ENCODE measurements around the gene FAM13B. TPM values are rescaled to one million over a fixed set of nuclear protein-coding genes. Genes with fewer than 3 reads are reported as not detected.
"Not testable (repeated sequence)": the region's sequence is repeated elsewhere in the genome, so short reads cannot be mapped to it uniquely, and the experiment has no call there.

The FAM13B gene
- total RNA-seq, 1 donor from 2014 or later = 43.6 TPM

DNA sequence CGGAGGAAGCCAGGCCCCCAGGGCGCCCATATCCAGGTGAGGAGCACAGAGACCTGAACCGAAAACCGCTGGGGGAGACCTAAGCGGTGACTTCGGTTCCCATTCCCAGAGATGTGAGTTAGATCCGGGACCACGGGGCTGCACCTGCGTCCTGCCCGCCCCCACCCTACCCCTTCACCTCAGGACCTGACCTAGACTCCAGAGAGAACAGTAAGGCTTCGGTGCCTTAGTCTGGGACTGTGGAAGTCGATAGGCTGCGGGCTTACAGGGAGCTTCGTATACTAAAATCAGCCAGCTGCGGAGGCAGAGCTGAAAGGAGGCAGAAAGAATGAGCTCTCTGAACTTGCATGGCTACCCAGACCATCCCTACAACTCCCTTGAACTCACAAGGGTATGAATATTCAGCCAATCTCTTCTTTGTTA lies 518 bp upstream of the FAM13B start:
- peak overlapping the region; percentile 96 for H3K27ac Mint-ChIP-seq (ENCODE audit: unreplicated experiment)
- no peaks in the 10 kb centered on the region for H3K9me3 Mint-ChIP-seq (ENCODE audit: low read depth)
- DNase-seq (ENCODE audit: low spot score) = no peak
- peak overlapping the region; percentile 96 for H3K4me3 Mint-ChIP-seq (ENCODE audit: unreplicated experiment)
- no peaks in the 10 kb centered on the region for H3K36me3 Mint-ChIP-seq (ENCODE audit: low read depth)
- peaks cover 54% of the 10 kb centered on the region for H3K4me1 Mint-ChIP-seq (ENCODE audit: low read depth)
- TF ChIP-seq CTCF (IDR thresholded peaks at IDR 0.05) = no peak
- no peaks in the 10 kb centered on the region for H3K27me3 Mint-ChIP-seq (ENCODE audit: low read depth)

DNA sequence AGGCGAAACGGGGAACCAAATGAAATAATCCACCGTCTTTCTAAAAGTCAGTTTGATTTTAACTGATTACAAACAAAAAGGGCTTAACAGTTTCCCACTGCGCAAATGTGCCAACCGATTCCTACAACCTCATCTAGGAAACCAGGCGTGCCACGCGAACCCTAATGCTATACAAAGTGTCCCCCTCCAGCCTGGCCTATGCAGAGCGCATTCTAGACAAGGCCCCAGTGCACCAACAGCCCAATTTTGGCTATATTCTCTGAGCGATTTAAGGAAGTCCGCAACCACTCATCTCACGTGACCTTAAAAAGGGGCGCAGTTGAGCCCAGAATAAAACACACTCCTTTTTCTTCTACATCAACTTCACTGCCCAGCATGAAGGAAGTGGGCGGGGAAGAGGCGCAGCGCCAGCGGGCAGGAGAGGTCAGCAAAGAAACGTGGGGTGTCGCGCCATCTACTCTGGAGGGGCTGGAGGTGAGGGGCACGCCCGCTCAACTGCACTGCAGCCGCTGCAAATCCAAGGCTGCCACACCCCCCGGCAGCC lies 779 bp downstream of the FAM13B start:
- no peaks in the 10 kb centered on the region for H3K27me3 Mint-ChIP-seq (ENCODE audit: low read depth)
- no peak for DNase-seq (ENCODE audit: low spot score)
- H3K9me3 Mint-ChIP-seq (ENCODE audit: low read depth) = no peaks in the 10 kb centered on the region
- H3K4me3 Mint-ChIP-seq (ENCODE audit: unreplicated experiment) = peak overlapping the region; percentile 96
- no peaks in the 10 kb centered on the region for H3K36me3 Mint-ChIP-seq (ENCODE audit: low read depth)
- peaks cover 64% of the 10 kb centered on the region for H3K4me1 Mint-ChIP-seq (ENCODE audit: low read depth)
- peak overlapping the region; percentile 96 for H3K27ac Mint-ChIP-seq (ENCODE audit: unreplicated experiment)
- no peak for TF ChIP-seq CTCF (IDR thresholded peaks at IDR 0.05)

DNA sequence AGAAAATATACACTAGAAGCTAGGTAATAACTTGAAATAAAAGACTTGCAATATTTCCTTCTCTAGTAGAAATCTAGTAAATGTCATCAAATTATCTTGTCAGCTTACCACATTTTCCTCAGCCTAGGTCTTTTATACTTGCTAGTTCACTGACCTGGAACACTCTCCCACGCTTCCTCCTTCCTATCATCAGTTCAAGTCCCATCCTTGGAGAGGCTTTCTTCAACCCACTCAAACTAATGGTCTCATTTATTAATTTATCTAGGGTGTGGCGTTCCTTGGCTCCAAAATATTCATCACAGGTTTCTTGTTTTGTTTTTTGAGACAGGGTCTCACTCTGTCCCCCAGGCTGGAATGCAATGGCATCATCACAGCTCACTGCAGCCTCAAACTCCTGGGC lies 2.9 kb downstream of the FAM13B start:
- Mint-ChIP-seq H3K36me3 (ENCODE audit: low read depth) (no peaks in the 10 kb centered on the region), H3K9me3 (ENCODE audit: low read depth) (no peaks in the 10 kb centered on the region), H3K27ac (ENCODE audit: unreplicated experiment) (peak overlapping the region; percentile 8), H3K4me1 (ENCODE audit: low read depth) (peaks cover 59% of the 10 kb centered on the region), H3K4me3 (ENCODE audit: unreplicated experiment) (no peak overlapping the region), H3K27me3 (ENCODE audit: low read depth) (no peaks in the 10 kb centered on the region)
- DNase-seq (ENCODE audit: low spot score) = no peak
- TF ChIP-seq CTCF (IDR thresholded peaks at IDR 0.05) = no peak

GRCh38 chr5:138029501-138029900 lies 3.4 kb downstream of the FAM13B start:
- H3K9me3 Mint-ChIP-seq (ENCODE audit: low read depth) = no peaks in the 10 kb centered on the region
- H3K27ac Mint-ChIP-seq (ENCODE audit: unreplicated experiment) = peak overlapping the region; percentile 0
- TF ChIP-seq CTCF (IDR thresholded peaks at IDR 0.05) = no peak
- no peaks in the 10 kb centered on the region for H3K36me3 Mint-ChIP-seq (ENCODE audit: low read depth)
- no peak overlapping the region for H3K4me3 Mint-ChIP-seq (ENCODE audit: unreplicated experiment)
- DNase-seq (ENCODE audit: low spot score) = no peak
- H3K4me1 Mint-ChIP-seq (ENCODE audit: low read depth) = peaks cover 60% of the 10 kb centered on the region
- no peaks in the 10 kb centered on the region for H3K27me3 Mint-ChIP-seq (ENCODE audit: low read depth)

DNA sequence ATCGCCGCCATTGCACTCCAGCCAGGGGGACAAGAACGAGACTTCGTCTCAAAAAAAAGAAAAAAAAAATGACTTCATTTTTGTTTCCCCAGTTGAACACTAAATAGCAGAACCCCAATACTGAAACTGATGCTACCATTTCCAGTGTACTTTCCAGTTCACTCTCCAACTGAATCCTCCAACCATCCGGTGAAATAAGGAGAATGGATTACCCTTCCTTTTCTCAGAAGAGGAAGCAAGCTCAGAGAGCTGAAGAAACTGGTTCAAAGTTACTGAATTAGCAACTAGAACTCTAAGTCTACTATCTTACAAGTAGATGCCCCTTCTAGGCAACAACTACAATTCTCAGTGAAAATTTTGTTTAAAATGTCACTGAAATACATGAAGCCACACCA lies 3.9 kb downstream of the FAM13B start:
- Mint-ChIP-seq H3K27me3 (ENCODE audit: low read depth) (no peaks in the 10 kb centered on the region), H3K27ac (ENCODE audit: unreplicated experiment) (no peak overlapping the region), H3K4me3 (ENCODE audit: unreplicated experiment) (no peak overlapping the region), H3K36me3 (ENCODE audit: low read depth) (no peaks in the 10 kb centered on the region), H3K4me1 (ENCODE audit: low read depth) (peaks cover 62% of the 10 kb centered on the region), H3K9me3 (ENCODE audit: low read depth) (no peaks in the 10 kb centered on the region)
- DNase-seq (ENCODE audit: low spot score) = no peak
- TF ChIP-seq CTCF (IDR thresholded peaks at IDR 0.05) = no peak

DNA sequence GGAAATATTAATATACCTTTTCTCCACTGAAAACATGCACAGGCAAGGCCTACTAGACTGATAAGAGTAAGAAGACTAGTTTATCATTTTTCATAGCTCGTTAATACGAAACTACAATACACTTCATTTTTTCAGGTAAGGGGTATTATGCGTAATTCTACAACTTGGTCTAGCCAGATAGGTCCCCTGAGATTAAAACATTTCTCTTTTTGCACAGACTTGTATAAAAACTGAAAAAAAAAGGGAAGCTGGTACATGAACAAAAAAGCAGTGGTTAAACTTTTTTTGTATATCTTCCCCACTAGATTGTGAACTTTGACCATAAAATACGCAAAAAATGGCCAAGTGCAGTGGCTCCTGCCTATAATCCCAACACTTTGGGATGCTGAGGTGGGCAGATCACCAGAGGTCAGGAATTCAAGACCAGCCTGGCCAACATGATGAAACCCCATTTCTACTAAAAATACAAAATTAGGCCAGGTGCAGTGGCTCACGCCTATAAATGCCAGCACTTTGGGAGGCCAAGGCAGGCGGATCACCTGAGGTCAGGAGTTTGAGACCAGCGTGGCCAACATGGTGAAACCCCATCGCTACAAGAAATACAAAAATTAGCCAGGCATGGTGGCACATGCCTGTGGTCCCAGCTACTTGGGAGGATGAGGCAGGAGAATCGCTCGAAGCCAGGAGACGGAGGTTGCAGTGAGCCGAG lies 4.5 kb downstream of the FAM13B start:
- H3K27me3 Mint-ChIP-seq (ENCODE audit: low read depth); H3K27ac Mint-ChIP-seq (ENCODE audit: unreplicated experiment); H3K9me3 Mint-ChIP-seq (ENCODE audit: low read depth); H3K36me3 Mint-ChIP-seq (ENCODE audit: low read depth); H3K4me3 Mint-ChIP-seq (ENCODE audit: unreplicated experiment); DNase-seq (ENCODE audit: low spot score): not testable (repeated sequence)
- peaks cover 58% of the 10 kb centered on the region for H3K4me1 Mint-ChIP-seq (ENCODE audit: low read depth)

- not testable (repeated sequence) for H3K9me3 Mint-ChIP-seq (ENCODE audit: low read depth); H3K4me3 Mint-ChIP-seq (ENCODE audit: unreplicated experiment); H3K27ac Mint-ChIP-seq (ENCODE audit: unreplicated experiment); H3K36me3 Mint-ChIP-seq (ENCODE audit: low read depth); DNase-seq (ENCODE audit: low spot score); H3K27me3 Mint-ChIP-seq (ENCODE audit: low read depth)
- H3K4me1 Mint-ChIP-seq (ENCODE audit: low read depth) = peaks cover 55% of the 10 kb centered on the region
Measured at GRCh38 chr5:138026793-138027192, 6.1 kb downstream of the FAM13B start.

Data from chondrocyte (in vitro differentiated cells).